ENCODE results near the gene TMEM178B.

GRCh38 chr7:141356161-141356560 is 282.3 kb downstream of the TMEM178B start:
- TF ChIP-seq SUZ12 (IDR thresholded peaks at IDR 0.05; ENCODE audit: low read depth, low read length) (no peak), ZNF20 (CRISPR knock-in tag; IDR thresholded peaks at IDR 0.05) (no peak), CTCF (CRISPR knock-in tag; IDR thresholded peaks at IDR 0.05) (no peak), ARID2 (CRISPR knock-in tag; IDR thresholded peaks at IDR 0.05; ENCODE audit: borderline replicate concordance) (no peak), FOXM1 (CRISPR knock-in tag; IDR thresholded peaks at IDR 0.05) (no peak), ZNF253 (CRISPR knock-in tag; IDR thresholded peaks at IDR 0.05; ENCODE audit: borderline replicate concordance) (no peak)

All from HepG2 (cell line).